Activated naive CD4-positive, alpha-beta T cell treated with anti-CD3 and anti-CD28 coated beads, Interleukin-2, amount 10 ng/mL, durations not matched to agents 7 days and 5 days (primary cell): ENCODE measurements around the gene USP13.
A peak's percentile ranks its signal among the peaks of the same experiment; 100 is the strongest.
"Not testable (repeated sequence)": the region's sequence is repeated elsewhere in the genome, so short reads cannot be mapped to it uniquely, and the experiment has no call there.

Experiments
- CTCF ChIA-PET: fragments of 350-600 bp; sonication (Branson Sonifier 250); formaldehyde crosslinking; loops from one replicate; lab custom pipeline; 2021; ENCODE audit warnings: antibody characterized with exemption; lab: Charles Lee
- DNase-seq: peaks from one replicate; pipeline ENCODE4 v3.0.0-alpha.2; 2020
- H3K27ac Mint-ChIP-seq: one replicate; pipeline ENCODE4 v1.8.0; 2021; ENCODE audit warnings: mild to moderate bottlenecking, moderate library complexity, mixed read lengths
- H3K27me3 Mint-ChIP-seq: one replicate; pipeline ENCODE4 v1.8.0; 2021; ENCODE audit warnings: mild to moderate bottlenecking, mixed read lengths
- H3K36me3 Mint-ChIP-seq: one replicate; pipeline ENCODE4 v1.8.0; 2021; ENCODE audit warnings: mixed read lengths
- H3K4me1 Mint-ChIP-seq: one replicate; pipeline ENCODE4 v1.8.0; 2021; ENCODE audit warnings: mixed read lengths
- H3K4me3 Mint-ChIP-seq: one replicate; pipeline ENCODE4 v1.8.0; 2021; ENCODE audit warnings: mild to moderate bottlenecking, moderate library complexity, mixed read lengths
- H3K9me3 Mint-ChIP-seq: one replicate; pipeline ENCODE4 v1.8.0; 2021; ENCODE audit warnings: mixed read lengths

The USP13 gene

GRCh38 chr3:179745079-179745478, 92.2 kb downstream of the USP13 start:
- Mint-ChIP-seq H3K4me1 (peaks cover 3% of the 10 kb centered on the region), H3K4me3 (no peak overlapping the region)
- DNase-seq: no peak

DNA sequence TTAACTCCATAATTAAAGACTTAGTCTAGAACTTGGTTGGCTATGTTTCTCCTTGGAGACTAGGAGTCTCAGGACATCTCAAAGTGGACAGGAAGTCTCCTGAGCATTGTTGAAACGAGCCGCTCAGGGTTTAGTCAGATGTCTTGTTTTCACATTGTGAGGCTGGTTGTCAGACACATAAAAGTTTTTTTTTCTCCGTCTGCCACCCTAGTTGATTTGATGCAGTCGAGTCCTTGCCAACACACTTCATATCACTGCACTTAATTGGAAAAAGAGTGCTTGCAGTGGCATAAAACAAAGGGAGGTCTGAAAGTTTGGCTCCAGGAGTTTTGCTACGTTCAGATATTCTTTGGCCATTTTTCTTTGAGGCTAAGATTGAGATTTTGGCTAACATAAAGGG, 92.9 kb downstream of the USP13 start:
- Mint-ChIP-seq H3K4me3 (no peak overlapping the region), H3K27ac (no peak overlapping the region), H3K27me3 (no peaks in the 10 kb centered on the region), H3K9me3 (no peaks in the 10 kb centered on the region), H3K36me3 (peaks cover 11% of the 10 kb centered on the region), H3K4me1 (no peaks in the 10 kb centered on the region)
- no peak for DNase-seq
- CTCF ChIA-PET: no interaction called here

More at GRCh38 chr3:179745079-179745478, 92.2 kb downstream of the USP13 start:
- no peaks in the 10 kb centered on the region for H3K9me3 Mint-ChIP-seq
- CTCF ChIA-PET: no interaction called here
- no peaks in the 10 kb centered on the region for H3K27me3 Mint-ChIP-seq
- H3K27ac Mint-ChIP-seq: no peak overlapping the region
- H3K36me3 Mint-ChIP-seq: peaks cover 11% of the 10 kb centered on the region

DNA sequence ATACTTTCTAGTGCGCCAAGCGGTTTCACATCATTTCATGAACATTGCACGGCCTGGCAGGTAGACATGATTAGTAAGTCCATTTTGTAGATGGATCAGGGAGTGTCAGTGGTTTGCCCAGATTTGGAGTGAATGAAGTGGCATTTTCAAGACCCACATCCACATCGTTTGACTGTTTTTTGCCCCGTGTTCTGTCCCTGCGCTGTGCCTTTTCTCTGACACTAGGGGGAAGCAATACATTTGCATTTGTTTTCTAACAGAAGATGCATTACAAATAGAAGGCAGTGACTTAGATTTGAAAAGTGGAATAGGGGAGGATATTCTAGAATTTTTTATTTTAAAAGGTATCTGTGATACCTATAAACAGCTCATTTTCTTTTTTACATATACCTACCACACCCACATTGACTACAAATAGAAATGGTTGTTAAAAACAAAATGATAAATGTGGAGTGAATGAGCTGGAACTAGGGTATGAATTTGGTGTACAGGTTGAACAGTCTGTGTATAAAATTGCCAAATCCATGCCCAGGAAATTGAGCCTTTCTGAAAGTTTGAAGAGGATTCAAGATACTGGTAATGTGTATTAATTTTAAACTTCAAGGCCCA, 98.0 kb downstream of the USP13 start:
- no peak overlapping the region for H3K27ac Mint-ChIP-seq
- CTCF ChIA-PET: interaction anchor here (0.7 to 1.3 kb wide), 3 partner anchors 13 to 178 kb away, joined by 3 to 6 read pairs (median 3); no protein-coding TSS in a partner anchor
- no peaks in the 10 kb centered on the region for H3K4me1 Mint-ChIP-seq
- DNase-seq: peak; percentile 29
- H3K27me3 Mint-ChIP-seq: no peaks in the 10 kb centered on the region
- H3K36me3 Mint-ChIP-seq: no peaks in the 10 kb centered on the region
- no peaks in the 10 kb centered on the region for H3K9me3 Mint-ChIP-seq
- no peak overlapping the region for H3K4me3 Mint-ChIP-seq

GRCh38 chr3:179760944-179761343, 108.1 kb downstream of the USP13 start:
- Mint-ChIP-seq H3K9me3 (no peaks in the 10 kb centered on the region), H3K27me3 (no peaks in the 10 kb centered on the region), H3K27ac (no peak overlapping the region), H3K36me3 (peaks cover 20% of the 10 kb centered on the region), H3K4me1 (no peaks in the 10 kb centered on the region), H3K4me3 (no peak overlapping the region)
- no peak for DNase-seq
- CTCF ChIA-PET: no interaction called here

GRCh38 chr3:179765396-179765795, 112.6 kb downstream of the USP13 start:
- no peak for DNase-seq
- no peaks in the 10 kb centered on the region for H3K27me3 Mint-ChIP-seq
- H3K4me1 Mint-ChIP-seq: no peaks in the 10 kb centered on the region
- CTCF ChIA-PET: no interaction called here
- no peak overlapping the region for H3K27ac Mint-ChIP-seq
- peaks cover 21% of the 10 kb centered on the region for H3K36me3 Mint-ChIP-seq
- no peaks in the 10 kb centered on the region for H3K9me3 Mint-ChIP-seq
- no peak overlapping the region for H3K4me3 Mint-ChIP-seq

- Mint-ChIP-seq H3K36me3 (peaks cover 15% of the 10 kb centered on the region), H3K4me1 (no peaks in the 10 kb centered on the region), H3K9me3 (no peaks in the 10 kb centered on the region), H3K27me3 (no peaks in the 10 kb centered on the region), H3K4me3 (no peak overlapping the region), H3K27ac (no peak overlapping the region)
- CTCF ChIA-PET: interaction anchor here (1.0 kb wide), 1 partner anchor 30 kb away, joined by 3 read pairs; no protein-coding TSS in a partner anchor
- no peak for DNase-seq
Measured at GRCh38 chr3:179766416-179767133, 113.7 kb downstream of the USP13 start.

DNA sequence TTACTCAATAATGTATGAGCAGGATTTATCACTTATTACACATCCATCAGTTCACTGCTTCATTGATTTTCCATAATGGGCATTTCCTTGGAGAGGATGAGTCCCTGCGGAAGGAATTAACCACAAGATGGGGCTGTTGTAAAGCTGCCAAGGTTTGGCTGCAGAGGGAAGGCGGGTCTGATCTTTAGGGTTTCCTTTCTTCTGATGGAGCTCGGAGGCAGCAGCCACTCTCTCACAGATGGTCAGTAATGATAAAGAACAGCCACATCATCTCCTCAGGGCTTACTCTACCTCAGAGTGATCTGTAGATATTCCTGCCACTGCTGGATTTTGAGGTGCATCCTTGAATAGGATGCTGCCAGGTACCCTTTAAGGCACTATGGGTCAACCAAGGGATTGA, 115.2 kb downstream of the USP13 start:
- Mint-ChIP-seq H3K27me3 (no peaks in the 10 kb centered on the region), H3K4me3 (no peak overlapping the region), H3K36me3 (peaks cover 10% of the 10 kb centered on the region), H3K9me3 (no peaks in the 10 kb centered on the region), H3K4me1 (no peaks in the 10 kb centered on the region), H3K27ac (no peak overlapping the region)
- DNase-seq: no peak
- CTCF ChIA-PET: interaction anchor here (1.0 kb wide), 1 partner anchor 43 kb away, joined by 3 read pairs; no protein-coding TSS in a partner anchor

DNA sequence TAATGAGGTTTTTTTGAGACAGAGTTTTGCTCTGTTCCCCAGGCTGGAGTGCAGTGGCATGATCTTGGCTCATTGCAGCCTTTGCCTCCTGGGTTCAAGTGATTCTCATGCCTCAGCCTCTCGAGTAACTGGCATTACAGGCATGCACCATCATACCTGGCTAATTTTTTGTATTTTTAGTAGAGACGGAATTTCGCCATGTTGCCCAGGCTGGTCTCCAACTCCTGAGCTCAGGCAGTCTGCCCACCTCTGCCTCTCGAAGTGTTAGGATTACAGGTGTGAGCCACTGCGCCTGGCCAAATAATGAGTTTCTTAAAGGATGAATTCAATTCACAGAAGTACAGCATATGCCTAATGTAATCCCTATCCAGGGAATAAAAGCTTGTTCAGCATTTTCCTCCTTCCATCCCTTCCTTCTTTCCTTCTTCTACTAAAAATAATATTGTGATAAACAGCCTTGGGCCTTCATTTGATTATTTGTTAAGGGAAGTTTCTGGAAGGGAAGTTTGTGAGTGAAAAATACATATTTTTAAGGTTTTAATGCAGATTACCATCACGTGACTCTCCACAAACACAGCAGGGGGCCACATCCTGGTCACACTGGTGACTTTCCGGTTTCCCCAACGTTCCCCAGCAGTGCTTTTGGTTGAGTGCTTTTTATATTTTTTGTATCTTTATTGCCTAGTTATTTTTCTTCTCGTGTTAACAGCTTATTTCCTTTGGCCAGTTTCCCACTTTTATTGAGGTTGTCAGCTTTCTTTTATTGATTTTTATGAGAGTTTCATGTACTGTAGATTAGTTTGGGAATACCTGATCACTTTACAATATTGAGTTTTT, 116.8 kb downstream of the USP13 start:
- Mint-ChIP-seq H3K27ac (no peak overlapping the region), H3K36me3 (peaks cover 10% of the 10 kb centered on the region), H3K4me1 (no peaks in the 10 kb centered on the region), H3K4me3 (no peak overlapping the region), H3K9me3 (no peaks in the 10 kb centered on the region), H3K27me3 (no peaks in the 10 kb centered on the region)
- no peak for DNase-seq
- CTCF ChIA-PET: interaction anchor here (0.7 kb wide), 1 partner anchor 77 kb away, joined by 3 read pairs; no protein-coding TSS in a partner anchor

GRCh38 chr3:179771797-179772196, 119.0 kb downstream of the USP13 start:
- Mint-ChIP-seq H3K4me3 (no peak overlapping the region), H3K9me3 (no peaks in the 10 kb centered on the region), H3K27me3 (no peaks in the 10 kb centered on the region), H3K4me1 (no peaks in the 10 kb centered on the region), H3K36me3 (peaks cover 3% of the 10 kb centered on the region), H3K27ac (no peak overlapping the region)
- DNase-seq: no peak
- CTCF ChIA-PET: no interaction called here

DNA sequence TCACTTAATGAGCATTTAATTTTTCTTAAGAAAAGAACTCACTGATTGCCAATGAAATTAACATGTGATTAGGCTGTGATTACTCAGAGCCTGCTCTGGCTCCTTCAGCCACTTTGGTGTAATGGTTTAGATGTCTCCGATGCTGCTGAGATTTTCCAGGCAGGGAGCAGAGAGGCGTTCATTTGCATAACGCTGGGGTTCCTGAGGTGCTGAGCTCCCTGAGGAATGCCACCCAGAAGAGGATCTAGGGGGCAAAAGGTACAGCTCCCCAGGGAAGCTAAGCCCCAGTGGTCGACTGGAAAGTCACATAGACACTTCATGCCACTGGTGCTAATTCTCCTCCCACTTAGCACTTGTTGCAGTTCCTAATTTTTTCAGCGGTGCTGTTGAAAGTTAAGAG, 119.5 kb downstream of the USP13 start:
- Mint-ChIP-seq H3K36me3 (no peaks in the 10 kb centered on the region), H3K27ac (no peak overlapping the region), H3K9me3 (no peaks in the 10 kb centered on the region), H3K4me1 (no peaks in the 10 kb centered on the region), H3K27me3 (no peaks in the 10 kb centered on the region), H3K4me3 (no peak overlapping the region)
- DNase-seq: no peak
- CTCF ChIA-PET: no interaction called here

DNA sequence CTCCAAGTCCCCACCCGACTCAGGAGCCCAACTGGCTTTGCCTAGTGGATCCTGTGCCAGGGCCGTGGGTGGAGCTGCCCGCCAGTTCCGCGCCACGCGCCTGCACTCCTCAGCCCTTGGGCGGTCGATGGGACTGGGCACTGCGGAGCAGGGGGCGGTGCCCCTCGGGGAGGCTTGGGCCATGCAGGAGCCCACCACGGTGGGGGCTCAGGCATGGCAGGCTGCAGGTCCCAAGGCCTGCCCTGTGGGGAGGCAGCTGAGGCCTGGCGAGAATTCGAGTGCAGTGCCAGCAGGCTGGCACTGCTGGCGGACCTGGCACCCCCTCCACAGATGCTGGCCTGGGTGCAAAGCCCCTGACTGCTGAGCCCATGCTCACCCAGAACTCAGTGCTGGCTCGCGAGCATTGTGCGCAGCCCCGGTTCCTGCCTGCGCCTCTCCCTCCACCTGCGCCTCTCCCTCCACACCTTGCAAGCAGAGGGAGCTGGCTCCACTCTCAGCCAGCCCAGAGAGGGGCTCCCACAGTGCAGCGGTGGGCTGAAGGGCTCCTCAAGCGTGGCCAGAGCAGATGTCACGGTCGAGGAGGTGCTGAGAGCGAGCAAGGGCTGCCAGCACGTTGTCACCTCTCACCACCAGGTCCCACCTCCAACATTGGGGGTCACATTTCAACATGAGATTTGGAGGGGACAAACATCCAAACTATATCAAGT, 122.7 kb downstream of the USP13 start:
- Mint-ChIP-seq H3K27me3 (no peaks in the 10 kb centered on the region), H3K4me1 (no peaks in the 10 kb centered on the region), H3K36me3 (peaks cover 6% of the 10 kb centered on the region), H3K9me3 (no peaks in the 10 kb centered on the region), H3K27ac (no peak overlapping the region), H3K4me3 (no peak overlapping the region)
- CTCF ChIA-PET: no interaction called here
- no peak for DNase-seq

DNA sequence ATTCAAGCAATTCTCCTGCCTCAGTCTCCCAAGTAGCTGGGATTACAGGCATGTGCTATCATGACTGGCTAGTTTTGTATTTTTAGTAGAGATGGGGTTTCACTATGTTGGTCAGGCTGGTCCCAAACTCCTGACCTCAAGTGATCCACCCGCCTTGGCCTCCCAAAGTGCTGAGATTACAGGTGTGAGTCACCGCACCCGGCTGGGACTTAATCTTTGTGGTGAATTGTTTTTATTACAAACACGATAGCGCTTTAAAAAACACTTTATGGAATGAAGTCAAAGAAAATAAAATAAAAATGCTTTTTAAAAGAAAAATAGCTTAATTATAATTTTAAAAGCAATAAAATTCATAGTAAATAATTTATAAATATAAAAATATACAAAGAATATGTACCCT, 130.0 kb downstream of the USP13 start:
- CTCF ChIA-PET, DNase-seq, H3K36me3 Mint-ChIP-seq: not testable (repeated sequence)

DNA sequence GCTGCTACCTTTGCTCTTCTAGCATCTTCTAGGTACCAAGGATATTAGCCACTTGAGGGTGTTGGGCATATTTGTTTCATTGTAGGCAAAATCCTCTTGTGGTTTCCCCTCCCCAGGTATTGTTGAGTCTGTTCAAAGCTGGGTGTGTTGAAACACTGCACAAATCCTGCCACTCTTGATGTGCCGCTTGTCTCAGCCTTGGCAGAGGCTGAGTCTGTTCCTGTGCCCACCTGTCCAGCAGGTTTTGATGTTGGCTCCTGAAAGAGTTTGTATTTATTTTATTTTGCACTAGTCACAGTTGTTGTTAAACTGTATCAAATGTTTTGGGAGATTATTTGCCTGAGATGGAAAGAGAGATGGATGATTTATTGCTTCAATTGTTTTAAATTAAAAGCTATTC, 136.2 kb downstream of the USP13 start:
- Mint-ChIP-seq H3K4me1 (no peaks in the 10 kb centered on the region), H3K27me3 (no peaks in the 10 kb centered on the region), H3K36me3 (no peaks in the 10 kb centered on the region), H3K9me3 (no peaks in the 10 kb centered on the region), H3K27ac (no peak overlapping the region), H3K4me3 (no peak overlapping the region)
- CTCF ChIA-PET: no interaction called here
- no peak for DNase-seq

More for the DNA sequence above, 130.0 kb downstream of the USP13 start:
- not testable (repeated sequence) for H3K9me3 Mint-ChIP-seq, H3K27me3 Mint-ChIP-seq, H3K4me3 Mint-ChIP-seq, H3K4me1 Mint-ChIP-seq, H3K27ac Mint-ChIP-seq

- Mint-ChIP-seq H3K27me3 (no peaks in the 10 kb centered on the region), H3K9me3 (no peaks in the 10 kb centered on the region), H3K4me3 (no peak overlapping the region), H3K36me3 (no peaks in the 10 kb centered on the region), H3K27ac (no peak overlapping the region), H3K4me1 (no peaks in the 10 kb centered on the region)
- CTCF ChIA-PET: no interaction called here
- no peak for DNase-seq
Measured at GRCh38 chr3:179791793-179792192, 139.0 kb downstream of the USP13 start.
